ENCODE data around the gene MYLK.

GRCh38 chr3:123626881-123627280 lies 257.3 kb downstream of the MYLK start:
- no peak for TF ChIP-seq CTCF (IDR thresholded peaks at IDR 0.05 in 2 of 3, conservative IDR thresholded peaks at IDR 0.05 in 1 of 3; ENCODE audit: control insufficient read depth in 2 of 3, extremely low read depth in 1 of 3, insufficient read depth in 1 of 3, low read depth in 3 of 3, low read length in 3 of 3)
- no peak for TF ChIP-seq USF2 (IDR thresholded peaks at IDR 0.05; ENCODE audit: borderline replicate concordance, low read depth, low read length)
- TF ChIP-seq POLR2AphosphoS5 (IDR thresholded peaks at IDR 0.05; ENCODE audit: low read length): no peak
- no peak for TF ChIP-seq STAT3 (IDR thresholded peaks at IDR 0.05; ENCODE audit: low read depth, low read length)
- no peak for TF ChIP-seq BACH1 (IDR thresholded peaks at IDR 0.05; ENCODE audit: borderline replicate concordance)
- no peak for TF ChIP-seq HDGF (IDR thresholded peaks at IDR 0.05)
